Osteoblast (primary cell): ENCODE measurements around the gene ZC3H12D. TPM values are rescaled to one million over a fixed set of nuclear protein-coding genes. Genes with fewer than 3 reads are reported as not detected.

Source experiments
- DNase-seq: peaks from one replicate; pipeline ENCODE4 v3.0.0; 2011; ENCODE audit warnings: low spot score, mixed read lengths; ENCODE audit not compliant: insufficient read length; ENCODE audit errors: missing footprints
- H2AFZ ChIP-seq: 2 replicates; pipeline ENCODE4 v1.6.0; 2011; ENCODE audit warnings: mild to moderate bottlenecking, low read length
- H3K27ac ChIP-seq: 2 replicates; pipeline ENCODE4 v1.5.1; 2011; ENCODE audit warnings: mild to moderate bottlenecking, low read depth, low read length, moderate library complexity
- H3K27me3 ChIP-seq: 2 replicates; pipeline ENCODE4 v1.6.0; 2012; ENCODE audit warnings: mild to moderate bottlenecking, control low read depth, inconsistent platforms, low read length, moderate library complexity; ENCODE audit not compliant: insufficient read depth
- H3K36me3 ChIP-seq: 2 replicates; pipeline ENCODE4 v1.5.1; 2011; ENCODE audit warnings: mild to moderate bottlenecking, low read length, control low read depth, moderate library complexity; ENCODE audit not compliant: insufficient read depth
- H3K4me1 ChIP-seq: 2 replicates; pipeline ENCODE4 v1.5.1; 2011; ENCODE audit warnings: mild to moderate bottlenecking, low read length, control low read depth, moderate library complexity; ENCODE audit not compliant: insufficient read depth
- H3K4me2 ChIP-seq: 2 replicates; pipeline ENCODE4 v1.6.0; 2011; ENCODE audit warnings: mild to moderate bottlenecking, low read length; ENCODE audit not compliant: insufficient read depth
- H3K4me3 ChIP-seq: fragments of 200-600 bp; sonication (generic); 3 replicates; pipeline ENCODE4 v1.5.1; 2012; ENCODE audit warnings: mild to moderate bottlenecking, low read length, inconsistent platforms; ENCODE audit not compliant: insufficient read depth
- H3K79me2 ChIP-seq: 2 replicates; pipeline ENCODE4 v1.6.0; 2012; ENCODE audit warnings: mild to moderate bottlenecking, low read length, control low read depth, inconsistent platforms; ENCODE audit not compliant: insufficient read depth
- H3K9me3 ChIP-seq: 2 replicates; pipeline ENCODE4 v1.5.1; 2011; ENCODE audit warnings: low read depth, low read length, control low read depth
- H4K20me1 ChIP-seq: 2 replicates; pipeline ENCODE4 v1.6.0; 2012; ENCODE audit warnings: mild to moderate bottlenecking, low read length, control low read depth; ENCODE audit not compliant: insufficient read depth
- CTCF ChIP-seq: IDR thresholded peaks from 2 replicates; pipeline ENCODE4 v1.5.1; 2011; ENCODE audit warnings: mild to moderate bottlenecking, low read depth, low read length, moderate library complexity; ENCODE audit errors: extremely low read depth
- total RNA-seq: library from RNA; depleted of rRNA; stranded (reverse); fragments of >200 nt; gene quantifications from 2 replicates; pipeline ENCODE4 v1.2.3, GENCODE V29; 2012

Gene ZC3H12D
- total RNA-seq, 1 donor: under 0.01 TPM

DNA sequence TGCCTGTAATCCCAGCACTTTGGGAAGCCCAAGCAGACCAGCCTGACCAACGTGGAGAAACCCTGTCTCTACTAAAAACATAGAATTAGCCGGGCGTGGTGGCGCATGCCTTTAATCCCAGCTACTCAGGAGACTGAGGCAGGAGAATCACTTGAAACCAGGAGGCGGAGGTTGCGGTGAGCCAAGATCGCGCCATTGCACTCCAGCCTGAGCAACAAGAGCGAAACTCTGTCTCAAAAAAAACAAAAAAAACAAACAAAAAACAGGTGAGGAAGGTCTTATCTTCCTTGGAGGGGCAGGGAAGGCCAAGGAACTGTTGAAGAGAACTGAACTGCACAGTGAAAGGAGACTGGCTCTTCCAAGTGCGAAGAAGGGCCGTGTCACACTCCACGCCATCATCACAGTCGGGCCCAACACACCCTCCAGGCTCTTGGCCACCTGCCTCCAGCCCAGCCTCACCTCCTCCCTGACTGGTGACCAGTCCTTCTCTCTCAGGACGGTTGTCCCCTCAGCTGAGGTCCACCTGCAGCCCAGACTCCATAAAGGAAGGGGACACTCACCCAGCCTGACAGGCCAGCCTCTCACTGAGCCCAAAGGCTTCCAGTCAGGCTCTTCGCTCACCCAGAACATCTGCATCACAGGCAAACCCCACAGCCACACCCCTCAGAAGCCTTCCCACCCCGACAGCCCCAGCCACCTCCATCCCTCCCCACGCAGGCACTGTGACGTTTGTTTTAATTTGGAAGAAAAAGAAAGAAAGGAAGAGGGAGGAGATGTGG, 4.1 kb downstream of the ZC3H12D start:
- Histone ChIP-seq H3K79me2 (no peaks in the 10 kb centered on the region), H3K9me3 (no peaks in the 10 kb centered on the region), H3K4me1 (peaks cover 16% of the 10 kb centered on the region), H3K36me3 (no peaks in the 10 kb centered on the region), H3K27me3 (no peaks in the 10 kb centered on the region), H3K27ac (no peak overlapping the region), H2AFZ (no peak overlapping the region), H4K20me1 (no peaks in the 10 kb centered on the region), H3K4me2 (no peak overlapping the region), H3K4me3 (no peak overlapping the region)
- TF ChIP-seq CTCF: no peak
- peak; percentile 8 for DNase-seq

- Histone ChIP-seq H3K27me3 (no peaks in the 10 kb centered on the region), H3K27ac (no peak overlapping the region), H3K79me2 (no peaks in the 10 kb centered on the region), H3K4me2 (no peak overlapping the region), H3K9me3 (no peaks in the 10 kb centered on the region), H3K36me3 (no peaks in the 10 kb centered on the region), H3K4me1 (peaks cover 8% of the 10 kb centered on the region), H3K4me3 (no peak overlapping the region), H4K20me1 (no peaks in the 10 kb centered on the region), H2AFZ (no peak overlapping the region)
- TF ChIP-seq CTCF: no peak
- no peak for DNase-seq
Observed at GRCh38 chr6:149478631-149479314, 6.0 kb downstream of the ZC3H12D start.

DNA sequence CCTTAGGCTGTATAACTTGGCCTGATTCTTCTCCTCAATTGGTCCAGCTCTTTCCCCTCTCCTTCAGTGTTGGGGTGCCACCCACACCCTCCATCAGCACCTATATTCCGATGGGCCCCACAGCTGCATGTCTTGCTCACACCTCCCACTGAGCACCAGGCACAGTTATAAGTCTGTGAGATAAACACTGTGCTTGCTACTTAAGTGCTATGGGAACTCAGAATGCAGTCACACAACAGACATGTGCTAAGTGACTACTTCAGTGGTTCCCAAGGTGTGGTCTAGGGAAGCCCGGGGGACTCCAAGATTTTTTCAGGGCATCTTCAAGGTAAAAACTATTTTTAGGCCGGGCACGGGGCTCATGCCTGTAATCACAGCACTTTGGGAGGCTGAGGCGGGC, 7.3 kb downstream of the ZC3H12D start:
- Histone ChIP-seq H3K4me1 (peaks cover 7% of the 10 kb centered on the region), H3K27me3 (no peaks in the 10 kb centered on the region), H3K4me2 (no peak overlapping the region), H3K36me3 (no peaks in the 10 kb centered on the region), H3K27ac (no peak overlapping the region), H2AFZ (no peak overlapping the region), H3K4me3 (no peak overlapping the region), H3K9me3 (no peaks in the 10 kb centered on the region), H4K20me1 (no peaks in the 10 kb centered on the region), H3K79me2 (no peaks in the 10 kb centered on the region)
- no peak for TF ChIP-seq CTCF
- DNase-seq: no peak

- Histone ChIP-seq H3K27me3 (peaks cover 3% of the 10 kb centered on the region), H2AFZ (no peak overlapping the region), H3K9me3 (no peaks in the 10 kb centered on the region), H3K36me3 (no peaks in the 10 kb centered on the region), H3K4me1 (peaks cover 1% of the 10 kb centered on the region), H3K27ac (no peak overlapping the region), H3K4me2 (no peak overlapping the region), H4K20me1 (no peaks in the 10 kb centered on the region), H3K79me2 (no peaks in the 10 kb centered on the region), H3K4me3 (no peak overlapping the region)
- peak; percentile 23 for DNase-seq
- no peak for TF ChIP-seq CTCF
Observed at GRCh38 chr6:149476789-149477455, 7.9 kb downstream of the ZC3H12D start.
